ENCODE results near the gene MEAK7.

MEAK7 gene

GRCh38 chr16:84509032-84509950, 4.8 kb upstream of the MEAK7 start:
- no peak for DNase-seq

- DNase-seq, result no peak
These were observed 4.0 kb upstream of the MEAK7 start for GRCh38 chr16:84508502-84508901.

GRCh38 chr16:84507011-84507982, 2.8 kb upstream of the MEAK7 start:
- DNase-seq, result no peak

GRCh38 chr16:84505249-84506187, 1.1 kb upstream of the MEAK7 start:
- DNase-seq, result no peak

- DNase-seq, result no peak
These were observed 586 bp downstream of the MEAK7 start for GRCh38 chr16:84503751-84504395.

- DNase-seq, result no peak
These were observed 1.9 kb downstream of the MEAK7 start for GRCh38 chr16:84502581-84502980.

GRCh38 chr16:84502075-84502474, 2.4 kb downstream of the MEAK7 start:
- no peak for DNase-seq

GRCh38 chr16:84501077-84501735, 3.3 kb downstream of the MEAK7 start:
- DNase-seq, result no peak

GRCh38 chr16:84500531-84500930, 3.9 kb downstream of the MEAK7 start:
- DNase-seq, result no peak

GRCh38 chr16:84499638-84500037, 4.8 kb downstream of the MEAK7 start:
- no peak for DNase-seq

- DNase-seq, result no peak
These were observed 5.4 kb downstream of the MEAK7 start for GRCh38 chr16:84498859-84499620.

- DNase-seq, result no peak
These were observed 6.2 kb downstream of the MEAK7 start for GRCh38 chr16:84498223-84498610.

- DNase-seq, result no peak
These were observed 6.8 kb downstream of the MEAK7 start for GRCh38 chr16:84497418-84498222.

- DNase-seq, result no peak
These were observed 7.5 kb downstream of the MEAK7 start for GRCh38 chr16:84496991-84497390.

- no peak for DNase-seq
These were observed 9.0 kb downstream of the MEAK7 start for GRCh38 chr16:84495506-84495905.

GRCh38 chr16:84489131-84489530, 15.3 kb downstream of the MEAK7 start:
- no peak for DNase-seq

- no peak for DNase-seq
These were observed 17.1 kb downstream of the MEAK7 start for GRCh38 chr16:84487358-84487757.

GRCh38 chr16:84486551-84487235, 17.8 kb downstream of the MEAK7 start:
- DNase-seq, result no peak

GRCh38 chr16:84486126-84486525, 18.3 kb downstream of the MEAK7 start:
- no peak for DNase-seq
